ENCODE data around the gene LOXL3.

DNA sequence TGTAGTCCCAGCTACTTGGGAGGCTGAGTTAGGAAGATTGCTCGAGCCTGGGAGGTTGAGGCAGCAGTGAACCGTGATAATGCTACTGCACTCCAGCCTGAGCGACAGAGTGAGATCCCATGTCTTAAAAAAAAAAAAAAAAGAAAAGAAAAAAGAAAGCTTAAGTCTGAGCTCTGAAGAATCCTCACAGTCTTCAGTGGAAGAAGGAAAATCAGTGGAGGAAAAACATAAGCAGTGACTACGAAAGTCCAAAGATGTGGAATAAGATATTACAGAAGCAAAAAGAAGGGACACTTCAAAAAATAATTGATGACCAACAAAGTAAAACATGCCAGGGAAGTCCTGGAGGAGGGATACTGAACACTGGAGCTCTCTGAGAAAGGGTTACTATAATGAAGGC is 43.5 kb downstream of the LOXL3 start:
- TF ChIP-seq POLR2AphosphoS5 (IDR thresholded peaks at IDR 0.05) = no peak
- TF ChIP-seq, protein P1, sequence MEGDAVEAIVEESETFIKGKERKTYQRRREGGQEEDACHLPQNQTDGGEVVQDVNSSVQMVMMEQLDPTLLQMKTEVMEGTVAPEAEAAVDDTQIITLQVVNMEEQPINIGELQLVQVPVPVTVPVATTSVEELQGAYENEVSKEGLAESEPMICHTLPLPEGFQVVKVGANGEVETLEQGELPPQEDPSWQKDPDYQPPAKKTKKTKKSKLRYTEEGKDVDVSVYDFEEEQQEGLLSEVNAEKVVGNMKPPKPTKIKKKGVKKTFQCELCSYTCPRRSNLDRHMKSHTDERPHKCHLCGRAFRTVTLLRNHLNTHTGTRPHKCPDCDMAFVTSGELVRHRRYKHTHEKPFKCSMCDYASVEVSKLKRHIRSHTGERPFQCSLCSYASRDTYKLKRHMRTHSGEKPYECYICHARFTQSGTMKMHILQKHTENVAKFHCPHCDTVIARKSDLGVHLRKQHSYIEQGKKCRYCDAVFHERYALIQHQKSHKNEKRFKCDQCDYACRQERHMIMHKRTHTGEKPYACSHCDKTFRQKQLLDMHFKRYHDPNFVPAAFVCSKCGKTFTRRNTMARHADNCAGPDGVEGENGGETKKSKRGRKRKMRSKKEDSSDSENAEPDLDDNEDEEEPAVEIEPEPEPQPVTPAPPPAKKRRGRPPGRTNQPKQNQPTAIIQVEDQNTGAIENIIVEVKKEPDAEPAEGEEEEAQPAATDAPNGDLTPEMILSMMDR (IDR thresholded peaks at IDR 0.05; ENCODE audit: poor library complexity, severe bottlenecking) = no peak
